MCF 10A (cell line): ENCODE results near the gene FAR2. TPM values are rescaled to one million over a fixed set of nuclear protein-coding genes. Genes with fewer than 3 reads are reported as not detected.
"Not testable (repeated sequence)": the region's sequence is repeated elsewhere in the genome, so short reads cannot be mapped to it uniquely, and the experiment has no call there.

Experiments
- BruUV-seq: library from RNA; stranded (reverse); fragments of 400-500 nt; replicated peaks from 2 replicates; lab custom pipeline; 2021; lab: Mats Ljungman, UMichigan
- CTCF ChIA-PET: fragments of 300-600 bp; sonication (Branson Sonifier 250); formaldehyde crosslinking; extraction: SDS; loops from one replicate; lab custom pipeline; 2021; ENCODE audit warnings: antibody characterized with exemption, inconsistent platforms; lab: Yijun Ruan, JAX
- POLR2A ChIA-PET: fragments of 300-600, 350-650 bp; sonication (Branson Sonifier 250); formaldehyde crosslinking; extraction: SDS; loops from one replicate; lab custom pipeline; 2020; ENCODE audit warnings: antibody characterized with exemption, inconsistent platforms; lab: Yijun Ruan, JAX
- DNase-seq: peaks from one replicate; pipeline ENCODE4 v3.0.0-alpha.2; 2018; ENCODE audit not compliant: unreplicated experiment
- H3K27ac Mint-ChIP-seq: one replicate; pipeline ENCODE4 v1.8.0; 2022; ENCODE audit warnings: mild to moderate bottlenecking, low read depth, mixed read lengths; ENCODE audit not compliant: unreplicated experiment
- H3K27me3 Mint-ChIP-seq: one replicate; pipeline ENCODE4 v1.8.0; 2022; ENCODE audit warnings: mixed read lengths; ENCODE audit not compliant: insufficient read depth, unreplicated experiment
- H3K36me3 Mint-ChIP-seq: one replicate; pipeline ENCODE4 v1.8.0; 2022; ENCODE audit warnings: mild to moderate bottlenecking, moderate library complexity, mixed read lengths; ENCODE audit not compliant: insufficient read depth, unreplicated experiment
- H3K4me1 Mint-ChIP-seq: one replicate; pipeline ENCODE4 v1.8.0; 2022; ENCODE audit warnings: mixed read lengths; ENCODE audit not compliant: insufficient read depth, unreplicated experiment
- H3K4me3 Mint-ChIP-seq: one replicate; pipeline ENCODE4 v1.8.0; 2022; ENCODE audit warnings: mild to moderate bottlenecking, moderate library complexity, mixed read lengths; ENCODE audit not compliant: unreplicated experiment
- H3K9me3 Mint-ChIP-seq: one replicate; pipeline ENCODE4 v1.8.0; 2022; ENCODE audit warnings: mixed read lengths; ENCODE audit not compliant: unreplicated experiment
- CTCF ChIP-seq: fragments of 200-600 bp; IDR thresholded peaks from one replicate; pipeline ENCODE4 v1.8.0; 2022; ENCODE audit warnings: antibody characterized with exemption, mild to moderate bottlenecking; ENCODE audit not compliant: unreplicated experiment
- intact Hi-C: fragments of 100-400 bp; cut with micrococcal nuclease; formaldehyde crosslinking; loops from 2 replicates; pipeline ENCODE4 v1.14.1; 2022
- total RNA-seq: library from RNA; stranded (reverse); gene quantifications from 2 replicates; pipeline ENCODE4 v1.2.3, GENCODE V29; 2022

FAR2 gene
- total RNA-seq, 1 experiment from 2014 or later, result 1.7 TPM

DNA sequence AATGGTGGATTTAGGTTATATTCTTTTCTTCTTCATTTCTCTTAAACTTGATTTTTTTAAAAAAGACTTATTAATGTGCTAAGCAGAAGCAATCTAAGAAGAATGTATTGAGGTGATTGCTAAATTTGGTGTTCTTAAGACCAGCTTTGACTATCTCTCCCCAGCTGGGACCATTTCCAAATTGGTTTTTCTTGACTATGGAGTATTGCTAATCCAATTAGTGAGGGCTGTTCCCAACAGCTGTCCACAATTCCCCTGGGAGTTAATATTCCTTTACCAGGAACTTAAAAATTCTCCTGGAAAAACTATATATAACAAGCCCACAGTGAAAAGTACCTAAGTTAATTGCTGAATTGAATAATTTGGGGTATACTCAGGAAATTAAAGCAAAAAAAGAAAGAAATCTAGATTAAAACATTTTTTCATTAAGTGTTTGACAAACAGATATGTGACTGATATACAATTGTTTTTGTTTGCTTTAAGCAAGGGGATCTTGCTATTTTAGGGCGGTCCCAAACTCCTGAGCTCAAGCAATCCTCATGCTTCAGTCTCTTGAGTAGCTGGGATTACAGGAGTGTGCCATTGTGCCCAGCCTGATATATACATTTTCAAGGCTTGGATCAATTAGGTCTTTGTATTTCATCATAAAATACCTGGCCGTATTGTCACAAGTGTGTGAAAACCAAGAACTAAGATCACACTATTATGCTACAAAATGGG lies 105.0 kb downstream of the FAR2 start:
- no peaks in the 10 kb centered on the region for H3K9me3 Mint-ChIP-seq
- no peaks in the 10 kb centered on the region for H3K36me3 Mint-ChIP-seq
- TF ChIP-seq CTCF, result no peak
- POLR2A ChIA-PET, result interaction anchor here (0.6 to 0.8 kb wide), 3 partner anchors 12 to 20 kb away, joined by 3 to 4 read pairs (median 3); no protein-coding TSS in a partner anchor
- no peaks in the 10 kb centered on the region for H3K4me1 Mint-ChIP-seq
- no peak overlapping the region for H3K27ac Mint-ChIP-seq
- no peak for DNase-seq
- no TSS peak for BruUV-seq
- H3K4me3 Mint-ChIP-seq, result no peak overlapping the region
- no peaks in the 10 kb centered on the region for H3K27me3 Mint-ChIP-seq
- CTCF ChIA-PET, result no interaction called here
- intact Hi-C loops, result no loop called here

DNA sequence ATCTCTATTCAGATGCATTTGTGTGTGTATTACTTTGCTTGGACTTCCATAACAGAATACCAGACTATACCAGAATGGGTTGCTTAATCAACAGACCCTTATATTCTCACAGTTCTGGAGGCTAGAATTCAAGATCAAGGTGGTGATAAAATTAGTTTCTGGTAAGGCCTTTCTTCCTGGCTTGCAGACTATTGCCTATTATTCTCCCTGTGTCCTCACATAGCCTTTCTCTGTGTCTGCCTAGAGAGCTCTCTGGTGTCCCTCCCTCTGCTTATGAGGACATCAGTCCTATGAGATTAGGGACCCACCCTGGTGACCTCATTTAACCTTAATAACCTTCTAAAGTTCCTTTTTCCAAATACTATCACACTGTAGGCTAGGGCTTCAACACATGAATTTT lies 106.0 kb downstream of the FAR2 start:
- no peak overlapping the region for H3K27ac Mint-ChIP-seq
- BruUV-seq, result no TSS peak
- no peak overlapping the region for H3K4me3 Mint-ChIP-seq
- TF ChIP-seq CTCF, result no peak
- POLR2A ChIA-PET, result interaction anchor here (0.6 kb wide), 1 partner anchor 13 kb away, joined by 3 read pairs; no protein-coding TSS in a partner anchor
- no peak for DNase-seq
- CTCF ChIA-PET, result no interaction called here
- intact Hi-C loops, result no loop called here
- H3K36me3 Mint-ChIP-seq, result no peaks in the 10 kb centered on the region
- no peaks in the 10 kb centered on the region for H3K27me3 Mint-ChIP-seq
- H3K9me3 Mint-ChIP-seq, result no peaks in the 10 kb centered on the region
- H3K4me1 Mint-ChIP-seq, result no peaks in the 10 kb centered on the region

GRCh38 chr12:29256598-29256997 lies 107.5 kb downstream of the FAR2 start:
- H3K27me3 Mint-ChIP-seq, result no peaks in the 10 kb centered on the region
- intact Hi-C loops, result no loop called here

GRCh38 chr12:29257687-29258086 lies 108.6 kb downstream of the FAR2 start:
- POLR2A ChIA-PET, H3K27me3 Mint-ChIP-seq, H3K27ac Mint-ChIP-seq, H3K4me1 Mint-ChIP-seq, H3K4me3 Mint-ChIP-seq, H3K36me3 Mint-ChIP-seq, BruUV-seq, H3K9me3 Mint-ChIP-seq, DNase-seq, intact Hi-C loops: not testable (repeated sequence)
- CTCF ChIA-PET, result interaction anchor here (0.6 to 0.7 kb wide), 2 partner anchors 39 to 1228 kb away, joined by 3 read pairs; no protein-coding TSS in a partner anchor

More at GRCh38 chr12:29256598-29256997, 107.5 kb downstream of the FAR2 start:
- no peaks in the 10 kb centered on the region for H3K4me1 Mint-ChIP-seq
- H3K36me3 Mint-ChIP-seq, result no peaks in the 10 kb centered on the region
- BruUV-seq, result no TSS peak
- no peak overlapping the region for H3K4me3 Mint-ChIP-seq
- no peak for TF ChIP-seq CTCF
- H3K9me3 Mint-ChIP-seq, result peaks cover 8% of the 10 kb centered on the region
- no peak for DNase-seq
- H3K27ac Mint-ChIP-seq, result no peak overlapping the region
- ChIA-PET POLR2A (no interaction called here), CTCF (no interaction called here)
